Erythroblast (primary cell): ENCODE results near the gene ESPN.

Source experiments
- GATA1 ChIP-seq: IDR thresholded peaks from 2 replicates; pipeline ENCODE4 v1.6.1; 2011; ENCODE audit warnings: low read depth, mild to moderate bottlenecking, control low read depth, low read length, moderate library complexity
- POLR2A ChIP-seq: IDR thresholded peaks from 2 replicates; pipeline ENCODE4 v1.6.1; 2011; ENCODE audit warnings: mild to moderate bottlenecking, low read length

DNA sequence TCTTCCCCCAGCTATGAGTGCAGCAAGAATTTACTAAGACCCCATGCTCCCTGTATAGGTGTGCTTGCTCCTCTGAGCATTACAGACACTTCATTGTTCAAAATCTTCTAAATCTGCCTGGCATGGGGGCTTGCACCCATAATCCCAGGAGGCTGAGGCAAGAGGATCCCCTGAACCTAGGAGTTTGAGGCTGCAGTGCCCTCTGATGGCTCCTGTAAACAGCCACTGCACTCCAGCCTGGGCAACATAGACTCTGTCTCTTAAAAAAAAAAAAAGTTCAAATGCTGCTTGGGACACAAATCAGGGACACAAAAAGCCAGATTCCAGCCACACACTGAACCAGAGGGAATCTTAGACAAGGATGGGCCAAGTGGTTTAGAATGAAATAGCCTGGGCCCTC is 27.6 kb upstream of the ESPN start:
- TF ChIP-seq POLR2A, result no peak
- no peak for TF ChIP-seq GATA1
